Measurements from ENCODE around the gene DDX50.

Gene DDX50

DNA sequence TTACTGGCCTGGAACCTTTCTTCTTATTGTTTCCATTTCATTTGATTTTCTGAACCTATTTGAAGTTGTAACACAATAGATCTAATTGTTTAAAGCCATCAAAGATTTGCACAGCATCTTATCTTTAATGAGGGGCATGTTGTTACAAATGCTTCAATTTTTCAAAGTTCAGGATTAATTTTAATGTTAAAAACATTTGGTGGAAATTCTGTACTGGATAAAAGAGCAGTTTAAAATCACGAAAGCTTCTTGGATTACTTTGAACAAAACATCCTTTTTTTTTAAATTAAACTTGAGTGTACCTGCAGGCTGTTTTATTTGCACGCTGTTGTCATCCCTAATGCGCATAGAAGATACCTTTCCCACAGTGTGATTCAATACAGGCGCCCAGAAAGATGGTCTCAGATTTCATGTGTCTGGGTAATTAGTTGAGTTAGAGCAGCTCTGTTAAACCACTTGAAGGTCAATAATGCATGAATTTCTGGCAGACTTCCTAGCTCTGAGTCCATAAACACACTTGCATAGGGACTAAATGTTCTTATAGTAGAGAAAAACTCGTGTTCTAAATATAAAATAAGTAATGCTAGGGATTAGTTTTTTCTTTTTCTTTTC is 29.3 kb upstream of the DDX50 start:
- no peaks in the 10 kb centered on the region for H3K36me3 ChIP-seq (ENCODE audit: control insufficient read depth in 2 of 2, insufficient read depth in 2 of 2, low read length in 2 of 2)
- no peaks in the 10 kb centered on the region for H3K27me3 ChIP-seq (ENCODE audit: control insufficient read depth in 1 of 2, insufficient read depth in 2 of 2, low read length in 2 of 2)
- H3K4me1 ChIP-seq (ENCODE audit: control insufficient read depth, insufficient read depth, low read length), result peaks cover 7% of the 10 kb centered on the region
- H3K9ac ChIP-seq (ENCODE audit: low read length in 2 of 2), result no peak overlapping the region
- no peak overlapping the region for H3K4me3 ChIP-seq (ENCODE audit: low read length in 2 of 2)
- H3K27ac ChIP-seq (ENCODE audit: low read length), result peak overlapping the region; percentile 49
- no peaks in the 10 kb centered on the region for H3K9me3 ChIP-seq (ENCODE audit: control insufficient read depth in 2 of 2, low read length in 2 of 2)

GRCh38 chr10:68876246-68877138 is 24.6 kb upstream of the DDX50 start:
- Histone ChIP-seq H3K27ac (ENCODE audit: low read length) (no peak overlapping the region), H3K9me3 (ENCODE audit: control insufficient read depth in 2 of 2, low read length in 2 of 2) (no peaks in the 10 kb centered on the region), H3K4me3 (ENCODE audit: low read length in 2 of 2) (no peak overlapping the region), H3K36me3 (ENCODE audit: control insufficient read depth in 2 of 2, insufficient read depth in 2 of 2, low read length in 2 of 2) (no peaks in the 10 kb centered on the region), H3K27me3 (ENCODE audit: control insufficient read depth in 1 of 2, insufficient read depth in 2 of 2, low read length in 2 of 2) (no peaks in the 10 kb centered on the region), H3K9ac (ENCODE audit: low read length in 2 of 2) (no peak overlapping the region), H3K4me1 (ENCODE audit: control insufficient read depth, insufficient read depth, low read length) (no peaks in the 10 kb centered on the region)

GRCh38 chr10:68877482-68878110 is 23.5 kb upstream of the DDX50 start:
- Histone ChIP-seq H3K27me3 (ENCODE audit: control insufficient read depth in 1 of 2, insufficient read depth in 2 of 2, low read length in 2 of 2) (no peaks in the 10 kb centered on the region), H3K36me3 (ENCODE audit: control insufficient read depth in 2 of 2, insufficient read depth in 2 of 2, low read length in 2 of 2) (no peaks in the 10 kb centered on the region), H3K4me1 (ENCODE audit: control insufficient read depth, insufficient read depth, low read length) (no peaks in the 10 kb centered on the region), H3K27ac (ENCODE audit: low read length) (no peak overlapping the region), H3K9ac (ENCODE audit: low read length in 2 of 2) (no peak overlapping the region), H3K9me3 (ENCODE audit: control insufficient read depth in 2 of 2, low read length in 2 of 2) (no peaks in the 10 kb centered on the region), H3K4me3 (ENCODE audit: low read length in 2 of 2) (no peak overlapping the region)

- Histone ChIP-seq H3K4me3 (ENCODE audit: low read length in 2 of 2) (no peak overlapping the region), H3K27me3 (ENCODE audit: control insufficient read depth in 1 of 2, insufficient read depth in 2 of 2, low read length in 2 of 2) (no peaks in the 10 kb centered on the region), H3K4me1 (ENCODE audit: control insufficient read depth, insufficient read depth, low read length) (no peaks in the 10 kb centered on the region), H3K9ac (ENCODE audit: low read length in 2 of 2) (no peak overlapping the region), H3K9me3 (ENCODE audit: control insufficient read depth in 2 of 2, low read length in 2 of 2) (no peaks in the 10 kb centered on the region), H3K36me3 (ENCODE audit: control insufficient read depth in 2 of 2, insufficient read depth in 2 of 2, low read length in 2 of 2) (no peaks in the 10 kb centered on the region), H3K27ac (ENCODE audit: low read length) (no peak overlapping the region)
Observed at GRCh38 chr10:68878496-68878895, 22.6 kb upstream of the DDX50 start.

DNA sequence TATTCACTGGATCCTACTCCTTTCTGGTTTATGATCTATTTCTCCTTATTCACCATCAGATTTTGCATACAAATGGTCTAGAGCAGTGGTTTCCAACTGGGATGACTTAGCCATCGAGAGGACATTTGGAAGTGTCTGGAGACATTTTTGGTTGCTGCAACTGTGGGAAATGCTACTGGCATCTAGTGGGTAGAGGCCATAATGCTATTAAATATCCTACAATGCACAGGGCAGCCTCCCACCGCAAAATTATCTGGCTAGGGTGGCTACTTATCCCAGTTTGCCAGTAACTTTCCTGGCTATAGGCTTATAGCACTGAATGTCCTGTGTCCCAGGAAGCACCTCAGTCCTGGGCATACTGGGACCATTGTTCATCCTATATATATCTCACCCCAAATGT is 21.5 kb upstream of the DDX50 start:
- Histone ChIP-seq H3K9me3 (ENCODE audit: control insufficient read depth in 2 of 2, low read length in 2 of 2) (no peaks in the 10 kb centered on the region), H3K36me3 (ENCODE audit: control insufficient read depth in 2 of 2, insufficient read depth in 2 of 2, low read length in 2 of 2) (no peaks in the 10 kb centered on the region), H3K4me1 (ENCODE audit: control insufficient read depth, insufficient read depth, low read length) (no peaks in the 10 kb centered on the region), H3K27me3 (ENCODE audit: control insufficient read depth in 1 of 2, insufficient read depth in 2 of 2, low read length in 2 of 2) (no peaks in the 10 kb centered on the region), H3K4me3 (ENCODE audit: low read length in 2 of 2) (no peak overlapping the region), H3K9ac (ENCODE audit: low read length in 2 of 2) (no peak overlapping the region), H3K27ac (ENCODE audit: low read length) (no peak overlapping the region)

DNA sequence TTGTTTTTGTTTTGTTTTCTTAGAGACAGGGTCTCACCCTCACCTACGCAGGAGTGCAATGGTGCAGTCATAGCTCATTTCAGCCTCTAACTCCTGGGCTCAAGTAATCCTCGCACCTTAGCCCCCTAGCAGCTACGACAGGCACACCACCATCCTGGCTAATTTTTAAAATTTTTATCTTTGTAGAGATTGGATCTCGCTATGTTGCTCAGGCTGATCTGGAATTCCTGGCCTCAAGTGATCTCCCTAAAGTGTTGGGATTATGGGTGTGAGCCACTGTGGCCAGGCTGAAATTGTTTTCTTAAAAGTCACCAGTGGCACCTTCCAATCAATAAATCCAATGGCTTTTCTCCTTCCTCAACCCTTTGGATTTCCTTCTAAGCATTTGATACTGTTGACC is 20.9 kb upstream of the DDX50 start:
- no peaks in the 10 kb centered on the region for H3K27me3 ChIP-seq (ENCODE audit: control insufficient read depth in 1 of 2, insufficient read depth in 2 of 2, low read length in 2 of 2)
- no peak overlapping the region for H3K27ac ChIP-seq (ENCODE audit: low read length)
- H3K9me3 ChIP-seq (ENCODE audit: control insufficient read depth in 2 of 2, low read length in 2 of 2), result no peaks in the 10 kb centered on the region
- no peak overlapping the region for H3K4me3 ChIP-seq (ENCODE audit: low read length in 2 of 2)
- no peak overlapping the region for H3K9ac ChIP-seq (ENCODE audit: low read length in 2 of 2)
- no peaks in the 10 kb centered on the region for H3K36me3 ChIP-seq (ENCODE audit: control insufficient read depth in 2 of 2, insufficient read depth in 2 of 2, low read length in 2 of 2)
- H3K4me1 ChIP-seq (ENCODE audit: control insufficient read depth, insufficient read depth, low read length), result no peaks in the 10 kb centered on the region

DNA sequence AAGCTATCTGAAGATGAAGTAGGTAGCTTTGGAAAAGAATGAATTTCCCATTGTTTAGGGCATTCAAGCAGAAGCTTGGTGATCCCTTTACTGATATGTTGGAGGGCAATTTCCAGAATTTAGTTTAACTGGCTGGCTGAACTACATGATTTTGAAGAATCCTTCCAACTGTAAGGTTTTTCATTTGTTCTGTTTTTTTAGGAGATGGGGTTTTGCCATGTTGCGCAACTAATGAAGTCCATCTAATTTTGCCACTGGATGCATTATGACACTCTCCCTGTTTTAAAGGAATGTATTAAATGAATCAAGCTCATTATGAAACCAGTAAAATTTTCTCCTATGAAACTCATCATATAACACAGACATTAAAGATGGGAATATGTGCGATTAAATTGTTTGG is 6.1 kb upstream of the DDX50 start:
- Histone ChIP-seq H3K9ac (ENCODE audit: low read length in 2 of 2) (no peak overlapping the region), H3K27me3 (ENCODE audit: control insufficient read depth in 1 of 2, insufficient read depth in 2 of 2, low read length in 2 of 2) (no peaks in the 10 kb centered on the region), H3K27ac (ENCODE audit: low read length) (no peak overlapping the region), H3K9me3 (ENCODE audit: control insufficient read depth in 2 of 2, low read length in 2 of 2) (no peaks in the 10 kb centered on the region), H3K36me3 (ENCODE audit: control insufficient read depth in 2 of 2, insufficient read depth in 2 of 2, low read length in 2 of 2) (no peaks in the 10 kb centered on the region), H3K4me3 (ENCODE audit: low read length in 2 of 2) (no peak overlapping the region), H3K4me1 (ENCODE audit: control insufficient read depth, insufficient read depth, low read length) (no peaks in the 10 kb centered on the region)

- H3K9ac ChIP-seq (ENCODE audit: low read length in 2 of 2), result peak overlapping the region in 1 of 2 donors; percentile 34
- H3K27ac ChIP-seq (ENCODE audit: low read length), result no peak overlapping the region
- no peaks in the 10 kb centered on the region for H3K36me3 ChIP-seq (ENCODE audit: control insufficient read depth in 2 of 2, insufficient read depth in 2 of 2, low read length in 2 of 2)
- H3K4me3 ChIP-seq (ENCODE audit: low read length in 2 of 2), result no peak overlapping the region
- H3K4me1 ChIP-seq (ENCODE audit: control insufficient read depth, insufficient read depth, low read length), result peaks cover 10% of the 10 kb centered on the region
- no peaks in the 10 kb centered on the region for H3K9me3 ChIP-seq (ENCODE audit: control insufficient read depth in 2 of 2, low read length in 2 of 2)
- no peaks in the 10 kb centered on the region for H3K27me3 ChIP-seq (ENCODE audit: control insufficient read depth in 1 of 2, insufficient read depth in 2 of 2, low read length in 2 of 2)
Observed at GRCh38 chr10:68897336-68897741, 3.8 kb upstream of the DDX50 start.

GRCh38 chr10:68899186-68899745 is 1.8 kb upstream of the DDX50 start:
- H3K9me3 ChIP-seq (ENCODE audit: control insufficient read depth in 2 of 2, low read length in 2 of 2), result no peaks in the 10 kb centered on the region
- no peak overlapping the region for H3K9ac ChIP-seq (ENCODE audit: low read length in 2 of 2)
- H3K4me3 ChIP-seq (ENCODE audit: low read length in 2 of 2), result no peak overlapping the region
- H3K4me1 ChIP-seq (ENCODE audit: control insufficient read depth, insufficient read depth, low read length), result peaks cover 10% of the 10 kb centered on the region
- no peak overlapping the region for H3K27ac ChIP-seq (ENCODE audit: low read length)
- no peaks in the 10 kb centered on the region for H3K27me3 ChIP-seq (ENCODE audit: control insufficient read depth in 1 of 2, insufficient read depth in 2 of 2, low read length in 2 of 2)
- H3K36me3 ChIP-seq (ENCODE audit: control insufficient read depth in 2 of 2, insufficient read depth in 2 of 2, low read length in 2 of 2), result no peaks in the 10 kb centered on the region

GRCh38 chr10:68900427-68901104 is 549 bp upstream of the DDX50 start:
- Histone ChIP-seq H3K27ac (ENCODE audit: low read length) (peak overlapping the region; percentile 99), H3K9ac (ENCODE audit: low read length in 2 of 2) (peak overlapping the region; percentile 96 to 98), H3K36me3 (ENCODE audit: control insufficient read depth in 2 of 2, insufficient read depth in 2 of 2, low read length in 2 of 2) (no peaks in the 10 kb centered on the region), H3K4me3 (ENCODE audit: low read length in 2 of 2) (peak overlapping the region; percentile 67 to 96), H3K27me3 (ENCODE audit: control insufficient read depth in 1 of 2, insufficient read depth in 2 of 2, low read length in 2 of 2) (no peaks in the 10 kb centered on the region), H3K4me1 (ENCODE audit: control insufficient read depth, insufficient read depth, low read length) (peaks cover 10% of the 10 kb centered on the region), H3K9me3 (ENCODE audit: control insufficient read depth in 2 of 2, low read length in 2 of 2) (no peaks in the 10 kb centered on the region)

Data from stomach smooth muscle (tissue), 2 donors.